Measurements from ENCODE around the gene SENP2. TPM values are rescaled to one million over a fixed set of nuclear protein-coding genes. Genes with fewer than 3 reads are reported as not detected.
A peak's percentile ranks its signal among the peaks of the same experiment; 100 is the strongest.

Gene SENP2
- total and polyA plus RNA-seq, 7 experiments from 2014 or later, result 11.0 to 59.2 (median 40.8) TPM

DNA sequence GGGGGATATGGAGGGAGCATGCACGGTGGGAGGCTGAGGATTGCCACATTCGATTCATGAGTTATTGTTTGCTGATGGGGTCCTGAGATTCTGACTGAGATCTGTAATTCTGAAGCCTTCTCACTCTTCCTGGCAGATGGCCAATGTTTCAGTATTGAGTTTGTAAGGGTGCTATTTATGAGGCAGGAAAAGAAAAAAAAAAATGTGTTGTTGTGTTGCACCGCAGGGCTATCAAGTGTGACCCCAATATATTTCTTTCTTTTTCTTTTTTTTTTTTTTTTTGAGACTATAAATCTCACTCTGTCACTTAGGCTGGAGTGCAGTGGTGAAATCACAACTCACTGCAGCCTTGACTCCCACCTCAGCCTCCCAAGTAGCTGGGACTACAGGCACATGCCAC is 3.2 kb upstream of the SENP2 start:
- peaks cover 0 to 5% (median 0%) of the 10 kb centered on the region in 5 donors for H3K36me3 Mint-ChIP-seq
- intact Hi-C loops (cut with micrococcal nuclease), result loop anchor here (10.0 kb wide), 3 partner anchors 242 to 1202 kb away; partner anchors contain the start of genes EIF4A2 (in 1 of the 2), IGF2BP2 (in 1 of the 2) and VPS8 (in 1 of the 2)
- Histone ChIP-seq H3K36me3 (ENCODE audit: control insufficient read depth in 2 of 3, insufficient read depth in 3 of 3, low read length in 3 of 3) (peaks cover 0 to 4% (median 0%) of the 10 kb centered on the region in 3 experiments), H3K4me3 (ENCODE audit: low read length) (no peak overlapping the region), H3K9me3 (ENCODE audit: control insufficient read depth in 2 of 3, low read length in 3 of 3) (no peaks in the 10 kb centered on the region), H3K27ac (ENCODE audit: low read depth, low read length) (no peak overlapping the region), H3K4me1 (ENCODE audit: control insufficient read depth in 2 of 2, insufficient read depth in 2 of 2, low read length in 2 of 2) (peaks cover 15 to 19% of the 10 kb centered on the region in 2 donors), H3K27me3 (ENCODE audit: control insufficient read depth in 2 of 2, insufficient read depth in 2 of 2, low read length in 2 of 2) (no peaks in the 10 kb centered on the region)
- ATAC-seq (no peak), DNase-seq (no peak)
- ChIA-PET POLR2A (no interaction called here), CTCF (interaction anchor here (1.2 kb wide), 1 partner anchor 8 kb away, joined by 4 read pairs; no protein-coding TSS in a partner anchor)
- peaks cover 0 to 5% (median 0%) of the 10 kb centered on the region in 11 donors for H3K9me3 Mint-ChIP-seq
- H3K27me3 Mint-ChIP-seq, result peaks cover 0 to 5% (median 0%) of the 10 kb centered on the region in 5 donors
- no peak overlapping the region for H3K4me3 Mint-ChIP-seq
- H3K4me1 Mint-ChIP-seq, result peaks cover 13 to 27% (median 20%) of the 10 kb centered on the region in 7 donors
- H3K27ac Mint-ChIP-seq, result no peak overlapping the region

GRCh38 chr3:185583925-185584324 is 2.2 kb upstream of the SENP2 start:
- peaks cover 0 to 9% (median 3%) of the 10 kb centered on the region in 5 donors for H3K36me3 Mint-ChIP-seq
- peaks cover 0 to 5% (median 0%) of the 10 kb centered on the region in 5 donors for H3K27me3 Mint-ChIP-seq
- H3K36me3 ChIP-seq (ENCODE audit: control insufficient read depth in 2 of 3, insufficient read depth in 3 of 3, low read length in 3 of 3), result peaks cover 0 to 4% (median 0%) of the 10 kb centered on the region in 3 experiments
- intact Hi-C loops (cut with micrococcal nuclease), result loop anchor here (10.0 kb wide), 3 partner anchors 241 to 1201 kb away; partner anchors contain the start of genes EIF4A2 (in 1 of the 2), IGF2BP2 (in 1 of the 2) and VPS8 (in 1 of the 2)
- H3K27ac Mint-ChIP-seq, result no peak overlapping the region
- no peak overlapping the region for H3K4me3 Mint-ChIP-seq
- H3K4me1 ChIP-seq (ENCODE audit: control insufficient read depth in 2 of 2, insufficient read depth in 2 of 2, low read length in 2 of 2), result peaks cover 21 to 26% of the 10 kb centered on the region in 2 donors
- ChIA-PET POLR2A (no interaction called here), CTCF (interaction anchor here (1.2 kb wide), 1 partner anchor 9 kb away, joined by 4 read pairs; no protein-coding TSS in a partner anchor)
- H3K4me3 ChIP-seq (ENCODE audit: low read length), result no peak overlapping the region
- no peaks in the 10 kb centered on the region for H3K9me3 ChIP-seq (ENCODE audit: control insufficient read depth in 2 of 3, low read length in 3 of 3)
- peaks cover 20 to 35% (median 28%) of the 10 kb centered on the region in 7 donors for H3K4me1 Mint-ChIP-seq
- H3K27ac ChIP-seq (ENCODE audit: low read depth, low read length), result no peak overlapping the region
- H3K27me3 ChIP-seq (ENCODE audit: control insufficient read depth in 2 of 2, insufficient read depth in 2 of 2, low read length in 2 of 2), result no peaks in the 10 kb centered on the region
- peaks cover 0 to 5% (median 0%) of the 10 kb centered on the region in 11 donors for H3K9me3 Mint-ChIP-seq
- no peak for ATAC-seq
- DNase-seq, result no peak

DNA sequence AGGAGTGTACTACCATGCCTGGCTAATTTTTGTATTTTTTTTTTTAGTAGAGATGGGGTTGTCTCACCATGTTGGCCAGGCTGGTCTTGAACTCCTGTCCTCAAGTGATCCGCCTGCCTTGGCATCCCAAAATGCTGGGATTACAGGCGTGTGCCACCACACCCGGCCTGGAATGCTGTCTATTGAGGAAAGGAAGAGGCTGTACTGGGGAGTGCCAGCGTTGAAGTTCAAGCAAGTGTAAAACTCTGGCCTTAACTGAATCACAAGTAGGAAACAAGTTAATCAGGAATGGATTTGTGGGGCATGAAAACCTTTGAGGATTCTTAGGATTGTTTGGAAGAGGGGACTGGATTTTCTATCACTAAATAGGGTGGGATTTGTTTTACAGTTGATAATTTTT is 1.4 kb upstream of the SENP2 start:
- peak overlapping the region in 8 of 10 donors; percentile 4 to 69 (median 48) for H3K4me3 Mint-ChIP-seq
- Histone ChIP-seq H3K4me3 (ENCODE audit: low read length) (no peak overlapping the region), H3K9me3 (ENCODE audit: control insufficient read depth in 2 of 3, low read length in 3 of 3) (no peaks in the 10 kb centered on the region), H3K27me3 (ENCODE audit: control insufficient read depth in 2 of 2, insufficient read depth in 2 of 2, low read length in 2 of 2) (no peaks in the 10 kb centered on the region), H3K27ac (ENCODE audit: low read depth, low read length) (no peak overlapping the region), H3K36me3 (ENCODE audit: control insufficient read depth in 2 of 3, insufficient read depth in 3 of 3, low read length in 3 of 3) (peaks cover 0 to 4% (median 0%) of the 10 kb centered on the region in 3 experiments), H3K4me1 (ENCODE audit: control insufficient read depth in 2 of 2, insufficient read depth in 2 of 2, low read length in 2 of 2) (peaks cover 21 to 27% of the 10 kb centered on the region in 2 donors)
- H3K36me3 Mint-ChIP-seq, result peaks cover 0 to 9% (median 3%) of the 10 kb centered on the region in 5 donors
- peaks cover 0 to 5% (median 0%) of the 10 kb centered on the region in 11 donors for H3K9me3 Mint-ChIP-seq
- H3K4me1 Mint-ChIP-seq, result peaks cover 24 to 40% (median 30%) of the 10 kb centered on the region in 7 donors
- H3K27me3 Mint-ChIP-seq, result peaks cover 0 to 5% (median 0%) of the 10 kb centered on the region in 5 donors
- intact Hi-C loops (cut with micrococcal nuclease), result loop anchor here (5.0 to 10.0 kb wide), 6 partner anchors 240 to 1397 kb away; partner anchors contain the start of genes ETV5 (in 2 of the 2), ABCF3 (in 1 of the 2), EIF4A2 (in 1 of the 2) and IGF2BP2 (in 1 of the 2)
- ATAC-seq, result no peak
- CTCF ChIA-PET, result no interaction called here
- POLR2A ChIA-PET, result interaction anchor here (1.5 kb wide), 1 partner anchor 13 kb away, joined by 3 read pairs; no protein-coding TSS in a partner anchor
- DNase-seq, result no peak
- H3K27ac Mint-ChIP-seq, result peak overlapping the region in 7 of 9 donors; percentile 82 to 96 (median 92)

- Histone ChIP-seq H3K4me1 (ENCODE audit: control insufficient read depth in 2 of 2, insufficient read depth in 2 of 2, low read length in 2 of 2) (peaks cover 21 to 27% of the 10 kb centered on the region in 2 donors), H3K4me3 (ENCODE audit: low read length) (peak overlapping the region; percentile 95), H3K27ac (ENCODE audit: low read depth, low read length) (peak overlapping the region; percentile 95), H3K27me3 (ENCODE audit: control insufficient read depth in 2 of 2, insufficient read depth in 2 of 2, low read length in 2 of 2) (no peaks in the 10 kb centered on the region), H3K36me3 (ENCODE audit: control insufficient read depth in 2 of 3, insufficient read depth in 3 of 3, low read length in 3 of 3) (peaks cover 0 to 4% (median 0%) of the 10 kb centered on the region in 3 experiments), H3K9me3 (ENCODE audit: control insufficient read depth in 2 of 3, low read length in 3 of 3) (no peaks in the 10 kb centered on the region)
- intact Hi-C loops (cut with micrococcal nuclease), result loop anchor here (5.0 to 10.0 kb wide), 6 partner anchors 239 to 1398 kb away; partner anchors contain the start of genes ETV5 (in 2 of the 2), ABCF3 (in 1 of the 2), EIF4A2 (in 1 of the 2) and IGF2BP2 (in 1 of the 2)
- peaks cover 0 to 5% (median 0%) of the 10 kb centered on the region in 11 donors for H3K9me3 Mint-ChIP-seq
- H3K27me3 Mint-ChIP-seq, result peaks cover 0 to 5% (median 0%) of the 10 kb centered on the region in 5 donors
- ChIA-PET POLR2A (interaction anchor here (0.5 to 2.2 kb wide), 5 partner anchors 13 to 1197 kb away, joined by 3 to 10 read pairs (median 5); partner anchors contain the start of genes EIF4A2 and TRA2B), CTCF (interaction anchor here (1.0 kb wide), 2 partner anchors 11 to 357 kb away, joined by 3 read pairs; no protein-coding TSS in a partner anchor)
- peak overlapping the region; percentile 79 to 94 (median 87) for H3K4me3 Mint-ChIP-seq
- DNase-seq, result no peak
- peak overlapping the region; percentile 86 to 99 (median 95) for H3K27ac Mint-ChIP-seq
- peaks cover 24 to 40% (median 31%) of the 10 kb centered on the region in 7 donors for H3K4me1 Mint-ChIP-seq
- peaks cover 0 to 9% (median 3%) of the 10 kb centered on the region in 5 donors for H3K36me3 Mint-ChIP-seq
- ATAC-seq, result no peak
Measured at GRCh38 chr3:185585518-185585858, 607 bp upstream of the SENP2 start.

DNA sequence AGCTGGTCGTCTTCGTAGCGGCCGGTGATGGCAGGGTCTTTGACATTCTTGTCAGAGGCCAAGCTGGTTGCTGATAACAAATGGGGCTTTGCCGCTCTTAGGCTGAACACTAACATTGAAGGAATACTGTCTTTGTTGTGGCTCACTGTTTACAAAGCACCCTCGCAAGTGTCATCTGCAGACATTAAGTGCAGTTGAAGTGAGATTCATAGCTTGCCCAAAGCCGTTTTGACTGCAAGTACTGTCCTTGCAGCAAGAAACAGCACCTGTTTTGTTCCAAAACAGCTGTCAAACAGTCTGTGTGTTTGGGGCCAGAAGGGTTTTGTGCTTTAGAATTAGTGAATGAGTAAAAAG is 568 bp downstream of the SENP2 start:
- intact Hi-C loops (cut with micrococcal nuclease), result loop anchor here (1.0 to 10.0 kb wide), 15 partner anchors 11 to 1399 kb away; partner anchors contain the start of genes DNAJB11 (in 2 of the 2), ETV5 (in 2 of the 2), TMEM41A (in 2 of the 2) and ABCF3 (in 1 of the 2)
- Histone ChIP-seq H3K27me3 (ENCODE audit: control insufficient read depth in 2 of 2, insufficient read depth in 2 of 2, low read length in 2 of 2) (no peaks in the 10 kb centered on the region), H3K27ac (ENCODE audit: low read depth, low read length) (peak overlapping the region; percentile 95), H3K4me1 (ENCODE audit: control insufficient read depth in 2 of 2, insufficient read depth in 2 of 2, low read length in 2 of 2) (peaks cover 21 to 27% of the 10 kb centered on the region in 2 donors), H3K36me3 (ENCODE audit: control insufficient read depth in 2 of 3, insufficient read depth in 3 of 3, low read length in 3 of 3) (peaks cover 0 to 8% (median 0%) of the 10 kb centered on the region in 3 experiments), H3K4me3 (ENCODE audit: low read length) (peak overlapping the region; percentile 95), H3K9me3 (ENCODE audit: control insufficient read depth in 2 of 3, low read length in 3 of 3) (no peaks in the 10 kb centered on the region)
- peaks cover 0 to 9% (median 3%) of the 10 kb centered on the region in 5 donors for H3K36me3 Mint-ChIP-seq
- peak overlapping the region; percentile 86 to 99 (median 95) for H3K27ac Mint-ChIP-seq
- peak overlapping the region; percentile 79 to 94 (median 87) for H3K4me3 Mint-ChIP-seq
- H3K27me3 Mint-ChIP-seq, result peaks cover 0 to 5% (median 0%) of the 10 kb centered on the region in 5 donors
- H3K9me3 Mint-ChIP-seq, result peaks cover 0 to 5% (median 0%) of the 10 kb centered on the region in 11 donors
- H3K4me1 Mint-ChIP-seq, result peaks cover 24 to 40% (median 31%) of the 10 kb centered on the region in 7 donors
- ATAC-seq (no peak), DNase-seq (no peak)
- POLR2A ChIA-PET, result interaction anchor here (0.5 to 2.2 kb wide), 15 partner anchors 9 to 1288 kb away, joined by 3 to 12 read pairs (median 4); partner anchors contain the start of genes DNAJB11, EIF4A2 and TRA2B
- CTCF ChIA-PET, result interaction anchor here (0.7 to 1.3 kb wide), 5 partner anchors 9 to 356 kb away, joined by 3 to 5 read pairs (median 3); no protein-coding TSS in a partner anchor

- H3K36me3 ChIP-seq (ENCODE audit: control insufficient read depth in 2 of 3, insufficient read depth in 3 of 3, low read length in 3 of 3), result peaks cover 0 to 20% (median 0%) of the 10 kb centered on the region in 3 experiments
- intact Hi-C loops (cut with micrococcal nuclease), result no loop called here
Measured at GRCh38 chr3:185594073-185594472, 8.0 kb downstream of the SENP2 start.

More at GRCh38 chr3:185594073-185594472, 8.0 kb downstream of the SENP2 start:
- ATAC-seq, result no peak
- Mint-ChIP-seq H3K27me3 (no peaks in the 10 kb centered on the region), H3K4me1 (peaks cover 6 to 27% (median 17%) of the 10 kb centered on the region in 7 donors), H3K27ac (no peak overlapping the region), H3K36me3 (peaks cover 2 to 18% (median 12%) of the 10 kb centered on the region in 5 donors), H3K9me3 (no peaks in the 10 kb centered on the region), H3K4me3 (no peak overlapping the region)
- Histone ChIP-seq H3K4me3 (ENCODE audit: low read length) (no peak overlapping the region), H3K4me1 (ENCODE audit: control insufficient read depth in 2 of 2, insufficient read depth in 2 of 2, low read length in 2 of 2) (no peaks in the 10 kb centered on the region), H3K27ac (ENCODE audit: low read depth, low read length) (no peak overlapping the region), H3K27me3 (ENCODE audit: control insufficient read depth in 2 of 2, insufficient read depth in 2 of 2, low read length in 2 of 2) (no peaks in the 10 kb centered on the region), H3K9me3 (ENCODE audit: control insufficient read depth in 2 of 3, low read length in 3 of 3) (no peaks in the 10 kb centered on the region)
- POLR2A ChIA-PET, result no interaction called here
- CTCF ChIA-PET, result interaction anchor here (0.6 kb wide), 1 partner anchor 232 kb away, joined by 4 read pairs; no protein-coding TSS in a partner anchor
- DNase-seq, result no peak

All from naive thymus-derived CD4-positive, alpha-beta T cell (primary cell).